ENCODE results near the gene PSMC4.

DNA sequence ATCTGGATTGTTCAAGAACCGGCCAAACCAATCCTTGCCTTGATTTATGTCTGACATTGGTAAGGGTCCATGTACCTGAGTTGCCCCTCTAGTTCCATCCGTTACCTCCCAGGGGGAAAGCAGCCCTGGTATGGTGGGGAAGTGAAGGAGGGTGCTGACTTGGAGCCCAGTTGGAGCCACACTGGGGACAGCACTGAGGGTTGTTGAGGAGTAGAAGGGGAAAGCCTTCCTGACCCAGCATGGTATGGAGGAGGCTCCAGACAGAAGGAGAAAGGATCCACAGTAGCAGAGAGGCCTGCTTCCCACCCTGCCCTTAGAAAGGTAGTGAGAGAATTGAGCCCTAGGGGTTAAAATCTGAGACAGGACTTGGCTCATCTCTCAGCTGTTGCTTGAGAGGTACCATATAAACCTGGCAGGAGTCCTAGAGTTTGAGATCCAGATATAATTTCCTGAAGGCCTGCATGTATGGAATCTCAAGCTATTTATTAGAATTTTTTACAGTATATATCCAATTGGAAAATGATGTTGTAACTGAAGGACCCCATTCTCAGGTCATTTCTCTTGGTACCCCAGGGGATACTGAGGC lies 19.8 kb upstream of the PSMC4 start:
- TF ChIP-seq, protein P1, sequence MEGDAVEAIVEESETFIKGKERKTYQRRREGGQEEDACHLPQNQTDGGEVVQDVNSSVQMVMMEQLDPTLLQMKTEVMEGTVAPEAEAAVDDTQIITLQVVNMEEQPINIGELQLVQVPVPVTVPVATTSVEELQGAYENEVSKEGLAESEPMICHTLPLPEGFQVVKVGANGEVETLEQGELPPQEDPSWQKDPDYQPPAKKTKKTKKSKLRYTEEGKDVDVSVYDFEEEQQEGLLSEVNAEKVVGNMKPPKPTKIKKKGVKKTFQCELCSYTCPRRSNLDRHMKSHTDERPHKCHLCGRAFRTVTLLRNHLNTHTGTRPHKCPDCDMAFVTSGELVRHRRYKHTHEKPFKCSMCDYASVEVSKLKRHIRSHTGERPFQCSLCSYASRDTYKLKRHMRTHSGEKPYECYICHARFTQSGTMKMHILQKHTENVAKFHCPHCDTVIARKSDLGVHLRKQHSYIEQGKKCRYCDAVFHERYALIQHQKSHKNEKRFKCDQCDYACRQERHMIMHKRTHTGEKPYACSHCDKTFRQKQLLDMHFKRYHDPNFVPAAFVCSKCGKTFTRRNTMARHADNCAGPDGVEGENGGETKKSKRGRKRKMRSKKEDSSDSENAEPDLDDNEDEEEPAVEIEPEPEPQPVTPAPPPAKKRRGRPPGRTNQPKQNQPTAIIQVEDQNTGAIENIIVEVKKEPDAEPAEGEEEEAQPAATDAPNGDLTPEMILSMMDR (IDR thresholded peaks at IDR 0.05; ENCODE audit: low read depth, low read length) = no peak
- TF ChIP-seq EZH2phosphoT487 (IDR thresholded peaks at IDR 0.05; ENCODE audit: low read depth) = no peak
